Measurements from ENCODE around the gene MAP4K2. TPM values are rescaled to one million over a fixed set of nuclear protein-coding genes. Genes with fewer than 3 reads are reported as not detected.
A peak's percentile ranks its signal among the peaks of the same experiment; 100 is the strongest.

MAP4K2 gene
- total and polyA plus RNA-seq, 2 of the 13 experiments (the other 11 are each of a cell fraction or from before 2014, with no cell fraction given) = 8.3 to 17.6 TPM

DNA sequence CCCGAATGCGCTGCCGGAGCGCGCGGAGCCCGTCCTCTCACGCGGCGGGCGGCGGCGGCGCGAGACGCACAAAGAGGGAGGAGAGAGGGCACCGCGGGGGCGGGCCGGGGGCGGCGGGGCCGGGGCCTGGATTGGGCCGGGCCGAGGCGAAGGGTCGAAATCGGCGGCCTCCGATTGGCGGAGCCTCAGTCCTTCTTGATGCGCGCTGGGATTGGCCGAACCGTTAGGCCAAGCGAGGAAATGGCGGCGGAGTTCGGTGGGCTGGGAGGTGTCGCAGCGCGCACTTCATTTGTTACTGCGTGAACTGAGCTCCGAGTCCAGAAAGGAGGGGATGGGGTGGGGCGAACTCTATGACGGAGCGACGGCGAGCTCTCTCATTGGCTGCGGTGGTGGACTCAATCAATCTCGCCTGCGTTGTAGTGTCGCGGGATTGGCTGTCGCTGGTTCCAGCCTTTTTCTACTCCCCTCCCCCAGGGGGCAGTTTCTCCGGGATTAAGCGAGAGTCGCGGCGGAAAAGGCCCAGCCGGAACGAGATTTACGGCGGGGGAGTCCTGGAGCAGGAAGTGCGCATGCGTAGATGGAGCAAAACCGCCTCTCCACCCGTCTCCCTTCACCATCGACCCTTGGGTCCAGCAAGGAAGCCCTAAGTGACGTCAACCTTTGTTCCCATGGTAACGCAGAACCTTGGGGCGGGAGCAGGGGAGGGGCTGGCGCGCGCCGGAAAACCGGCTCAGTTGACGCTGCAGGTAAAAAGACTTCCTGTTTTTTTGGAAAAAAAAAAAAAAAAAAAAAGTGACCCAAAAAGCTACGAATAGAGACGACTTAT lies 24.3 kb downstream of the MAP4K2 start, which contains the start of gene SF1 (continued):
- TF ChIP-seq ZNF230 (CRISPR knock-in tag; IDR thresholded peaks at IDR 0.05) (no peak), MIER2 (CRISPR knock-in tag; IDR thresholded peaks at IDR 0.05) (no peak), STAT5B (CRISPR knock-in tag; IDR thresholded peaks at IDR 0.05) (0 out of 2 replicates have a peak, but pooled peaks have one; percentile 37), TCF7 (IDR thresholded peaks at IDR 0.05; ENCODE audit: low read depth) (no peak), SRF (IDR thresholded peaks at IDR 0.05; ENCODE audit: low read depth, low read length) (no peak), ZNF121 (CRISPR knock-in tag; IDR thresholded peaks at IDR 0.05) (no peak), NFYB (CRISPR knock-in tag; IDR thresholded peaks at IDR 0.05) (peak; percentile 88), JARID2 (CRISPR knock-in tag; IDR thresholded peaks at IDR 0.05; ENCODE audit: insufficient replicate concordance) (no peak), IRF1 (CRISPR knock-in tag; IDR thresholded peaks at IDR 0.05; ENCODE audit: low read depth) (no peak), ZFX (CRISPR knock-in tag; IDR thresholded peaks at IDR 0.05; ENCODE audit: low read depth) (peak; percentile 86), ZNF260 (CRISPR knock-in tag; IDR thresholded peaks at IDR 0.05; ENCODE audit: borderline replicate concordance, low read depth) (no peak), ZNF441 (CRISPR knock-in tag; IDR thresholded peaks at IDR 0.05; ENCODE audit: borderline replicate concordance) (peak; percentile 70), ZNF276 (CRISPR knock-in tag; IDR thresholded peaks at IDR 0.05; ENCODE audit: low read depth) (no peak), TAF1 (CRISPR knock-in tag; IDR thresholded peaks at IDR 0.05) (peak; percentile 88), ASH2L (IDR thresholded peaks at IDR 0.05; ENCODE audit: insufficient read length, low read depth, low read length) (peak; percentile 46), ZFP1 (CRISPR knock-in tag; IDR thresholded peaks at IDR 0.05) (0 out of 2 replicates have a peak, but pooled peaks have one; percentile 4), NCOA5 (CRISPR knock-in tag; IDR thresholded peaks at IDR 0.05) (no peak), NR3C1 (CRISPR knock-in tag; IDR thresholded peaks at IDR 0.05) (no peak), KLF6 (CRISPR knock-in tag; IDR thresholded peaks at IDR 0.05) (no peak), KDM4B (CRISPR knock-in tag; IDR thresholded peaks at IDR 0.05) (no peak), TERF1 (CRISPR knock-in tag; IDR thresholded peaks at IDR 0.05) (no peak), FOXK1 (CRISPR knock-in tag; IDR thresholded peaks at IDR 0.05; ENCODE audit: borderline replicate concordance, low read depth) (0 out of 2 replicates have a peak, but pooled peaks have one; percentile 60), ZNF512 (CRISPR knock-in tag; IDR thresholded peaks at IDR 0.05) (no peak), ZNF17 (CRISPR knock-in tag; IDR thresholded peaks at IDR 0.05) (no peak)
